Fibroblast of the aortic adventitia (primary cell): Measurements from ENCODE around the gene MBD3L4. TPM values are rescaled to one million over a fixed set of nuclear protein-coding genes. Genes with fewer than 3 reads are reported as not detected.

Experiments used
- DNase-seq: peaks from one replicate; pipeline ENCODE4 v3.0.0-alpha.2; 2010; ENCODE audit warnings: low read depth
- H3K4me3 ChIP-seq: 2 replicates; pipeline ENCODE4 v1.5.1; 2011; ENCODE audit warnings: low read depth, mild to moderate bottlenecking, control low read depth, low read length, moderate library complexity
- CTCF ChIP-seq: IDR thresholded peaks from 2 replicates; pipeline ENCODE4 v1.5.1; 2011; ENCODE audit warnings: mild to moderate bottlenecking, low read length, control low read depth, inconsistent platforms; ENCODE audit not compliant: insufficient read depth
- total RNA-seq: library from RNA; depleted of rRNA; stranded (reverse); fragments of >200 nt; gene quantifications from 2 replicates; pipeline ENCODE4 v1.2.3, GENCODE V29; 2012; ENCODE audit warnings: low replicate concordance

The MBD3L4 gene
- total RNA-seq, 1 donor = not detected

- no peak overlapping the region for H3K4me3 ChIP-seq
- DNase-seq = no peak
- TF ChIP-seq CTCF = no peak
Observed at GRCh38 chr19:7000333-7000732, 39.6 kb downstream of the MBD3L4 start.

DNA sequence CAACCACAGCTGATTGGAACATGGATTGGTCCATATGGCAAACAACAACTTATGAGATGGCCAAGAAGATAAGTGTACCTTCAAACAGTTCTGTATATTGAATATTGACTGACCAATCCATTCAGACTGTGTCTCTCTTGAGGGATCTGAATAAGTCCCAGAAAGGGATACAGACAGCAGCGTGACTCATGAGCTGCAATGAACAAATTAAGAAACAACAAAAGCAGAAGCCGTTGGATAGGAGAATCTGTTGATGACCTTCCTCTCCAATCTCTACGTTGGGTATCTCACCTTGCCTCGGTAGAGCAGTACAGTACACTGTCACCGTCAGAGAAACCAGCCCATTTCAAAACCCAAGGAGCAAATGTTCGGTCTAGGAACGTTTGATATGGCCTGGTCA, 40.0 kb downstream of the MBD3L4 start:
- no peak for TF ChIP-seq CTCF
- no peak for DNase-seq
- H3K4me3 ChIP-seq = no peak overlapping the region

- DNase-seq = no peak
- TF ChIP-seq CTCF = no peak
- no peak overlapping the region for H3K4me3 ChIP-seq
Observed at GRCh38 chr19:6997679-6998445, 42.1 kb downstream of the MBD3L4 start.

DNA sequence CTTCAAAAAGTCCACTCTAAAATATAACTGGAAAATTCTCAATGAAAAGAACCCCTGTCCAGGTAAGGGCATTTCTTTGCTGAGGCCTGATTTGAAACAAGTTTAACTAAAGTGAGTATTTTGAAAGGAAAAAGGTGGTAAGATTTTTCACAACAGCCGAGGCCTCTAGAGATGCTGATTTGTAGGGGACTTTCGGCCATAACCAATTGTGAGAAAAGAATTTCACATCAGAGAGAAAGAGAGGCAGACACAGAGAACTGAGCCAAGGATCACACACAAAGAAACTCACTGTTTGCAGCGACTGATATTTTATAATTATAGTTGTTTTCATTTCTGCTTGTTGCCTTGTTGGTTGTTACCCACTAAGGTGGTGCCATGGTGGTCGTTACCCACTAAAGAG, 43.2 kb downstream of the MBD3L4 start:
- no peak overlapping the region for H3K4me3 ChIP-seq
- no peak for DNase-seq
- no peak for TF ChIP-seq CTCF

- H3K4me3 ChIP-seq = no peak overlapping the region
- TF ChIP-seq CTCF = no peak
- no peak for DNase-seq
Observed at GRCh38 chr19:6995054-6995453, 44.9 kb downstream of the MBD3L4 start.

GRCh38 chr19:6988257-6988656, 51.7 kb downstream of the MBD3L4 start:
- no peak overlapping the region for H3K4me3 ChIP-seq
- TF ChIP-seq CTCF = no peak
- no peak for DNase-seq

GRCh38 chr19:6987850-6988249, 52.1 kb downstream of the MBD3L4 start:
- no peak for TF ChIP-seq CTCF
- no peak overlapping the region for H3K4me3 ChIP-seq
- no peak for DNase-seq
